Upper lobe of left lung (tissue), 4 donors: ENCODE measurements around the gene TCTN1.
"Not testable (repeated sequence)": the region's sequence is repeated elsewhere in the genome, so short reads cannot be mapped to it uniquely, and the experiment has no call there.

Experiments
- CTCF ChIP-seq, 6 experiments: fragments of 450-650 bp in 4 of 6; fragments of 200-600 bp in 2 of 6; sonication (generic) in 2 of 6; IDR thresholded peaks; one replicate each; pipeline ENCODE4 v1.5.1; 2016 to 2019; ENCODE audit warnings: antibody characterized with exemption in 6 of 6
- POLR2A ChIP-seq, 4 donors: fragments of 450-650 bp; IDR thresholded peaks; one replicate each; pipeline ENCODE4 v1.5.1; 2016 to 2017; ENCODE audit warnings: antibody characterized with exemption in 4 of 4, mild to moderate bottlenecking in 2 of 4
- POLR2AphosphoS5 ChIP-seq, 2 donors: sonication (generic); formaldehyde crosslinking; IDR thresholded peaks; one replicate each; pipeline ENCODE4 v1.5.1; 2017; ENCODE audit warnings: antibody characterized with exemption in 2 of 2

- TF ChIP-seq CTCF, POLR2A, POLR2AphosphoS5 (IDR thresholded peaks at IDR 0.05): not testable (repeated sequence)
Measured at GRCh38 chr12:110570798-110571197, 43.1 kb upstream of the TCTN1 start.
